Panc1 (cell line): Measurements from ENCODE around the gene FAM89A.
"Not testable (repeated sequence)": the region's sequence is repeated elsewhere in the genome, so short reads cannot be mapped to it uniquely, and the experiment has no call there.

Source experiments
- CTCF ChIP-seq: fragments of 450-650 bp; IDR thresholded peaks from 2 replicates; pipeline ENCODE4 v1.5.1; 2017; ENCODE audit warnings: mild to moderate bottlenecking
- POLR2AphosphoS5 ChIP-seq: IDR thresholded peaks from 2 replicates; pipeline ENCODE4 v1.6.1; 2012; ENCODE audit warnings: mild to moderate bottlenecking, low read depth, low read length, moderate library complexity
- REST ChIP-seq, 2 experiments: IDR thresholded peaks; 2 replicates each; pipeline ENCODE4 v1.6.1; 2011 to 2012; ENCODE audit warnings: low read depth in 2 of 2, control low read depth in 1 of 2, low read length in 1 of 2, mild to moderate bottlenecking in 1 of 2, moderate library complexity in 1 of 2; ENCODE audit not compliant: insufficient read depth in 1 of 2
- SIN3A ChIP-seq: IDR thresholded peaks from 2 replicates; pipeline ENCODE4 v1.6.1; 2012; ENCODE audit warnings: low read depth, mild to moderate bottlenecking, low read length, moderate library complexity, borderline replicate concordance; ENCODE audit not compliant: insufficient read depth
- TCF7L2 ChIP-seq: IDR thresholded peaks from 2 replicates; pipeline ENCODE4 v1.6.1; 2011; ENCODE audit warnings: mild to moderate bottlenecking, low read depth, low read length, inconsistent platforms

- TF ChIP-seq POLR2AphosphoS5; CTCF; TCF7L2; REST (IDR thresholded peaks at IDR 0.05; ENCODE audit: insufficient read depth in 1 of 2, low read depth in 2 of 2, low read length in 1 of 2); SIN3A: not testable (repeated sequence)
These were observed 32.5 kb downstream of the FAM89A start for GRCh38 chr1:231007535-231007934.
